ENCODE results near the gene NPTN. TPM values are rescaled to one million over a fixed set of nuclear protein-coding genes. Genes with fewer than 3 reads are reported as not detected.

Gene NPTN
- total and polyA plus RNA-seq, 9 of the 15 experiments (the other 6 are each of a cell fraction or from before 2014, with no cell fraction given), result 9.6 to 48.5 (median 21.7) TPM

DNA sequence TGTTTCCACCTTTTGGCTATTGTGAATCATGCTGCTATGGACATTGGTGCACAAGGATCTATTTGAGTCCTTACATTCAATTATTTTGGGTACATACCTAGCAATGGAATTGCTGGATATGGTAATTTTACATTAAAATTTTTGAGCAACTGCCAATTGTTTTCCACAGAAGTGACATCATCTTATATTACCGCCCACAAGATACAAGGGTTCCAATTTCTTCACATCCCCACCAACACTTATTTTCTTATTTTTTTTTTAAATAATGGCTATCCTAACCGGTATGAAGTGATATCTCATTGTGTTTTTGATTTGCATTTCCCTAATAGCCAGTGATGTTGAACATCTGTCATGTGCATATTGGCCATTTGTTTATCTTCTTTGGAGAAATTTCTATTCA lies 22.5 kb upstream of the NPTN start:
- FAIRE-seq (no peak), ATAC-seq (no peak), DNase-seq (ENCODE audit: extremely low read depth in 1 of 4, low spot score in 3 of 4) (no peak)
- CTCF ChIA-PET (ENCODE audit: low intra/inter-chr PET ratio), result no interaction called here
- POLR2A ChIA-PET, result interaction anchor here (0.8 to 1.3 kb wide), 2 partner anchors 15 to 21 kb away, joined by 3 read pairs; no protein-coding TSS in a partner anchor
- no TSS peak for BruUV-seq (replicated peaks)
- no peaks in the 10 kb centered on the region for H3K79me2 ChIP-seq (ENCODE audit: control insufficient read depth, insufficient read depth, low read length)
- no peak overlapping the region for H3K27ac ChIP-seq (ENCODE audit: extremely low read depth, low read depth, low read length)
- H3K4me2 ChIP-seq (ENCODE audit: insufficient read depth, low read length), result no peak overlapping the region
- intact Hi-C loops (cut with micrococcal nuclease) (no loop called here), in situ Hi-C loops (cut with MboI) (no loop called here)
- no peaks in the 10 kb centered on the region for H3K9me3 ChIP-seq (replicated peaks; ENCODE audit: control insufficient read depth, insufficient read depth, low read depth, low read length)
- no peak overlapping the region for H3K9ac ChIP-seq (ENCODE audit: insufficient read depth in 1 of 2, low read depth in 2 of 2, low read length in 2 of 2)
- no peaks in the 10 kb centered on the region; a peak in 2 of 5 replicates for H3K27me3 ChIP-seq (ENCODE audit: control insufficient read depth in 2 of 2, insufficient read depth in 2 of 2, low read length in 2 of 2)
- H3K4me1 ChIP-seq (replicated peaks in 1 of 2; ENCODE audit: control insufficient read depth in 2 of 2, insufficient read depth in 2 of 2, low read length in 2 of 2), result no peaks in the 10 kb centered on the region
- 10% methylated on average over 2 of the region's 2 CpGs for WGBS (ENCODE audit: insufficient coverage, low coverage, missing lambda C conversion rate)
- H3K4me3 ChIP-seq, result no peak overlapping the region
- no peaks in the 10 kb centered on the region for H3K9me1 ChIP-seq (ENCODE audit: control insufficient read depth, insufficient read depth, low read length)
- no peak overlapping the region for H2AFZ ChIP-seq (ENCODE audit: low read depth, low read length)
- no peaks in the 10 kb centered on the region for H4K20me1 ChIP-seq (replicated peaks; ENCODE audit: control insufficient read depth, insufficient read depth, low read length)
- no peaks in the 10 kb centered on the region for H3K36me3 ChIP-seq (ENCODE audit: control insufficient read depth, insufficient read depth, low read length)
- TF ChIP-seq, protein P1, sequence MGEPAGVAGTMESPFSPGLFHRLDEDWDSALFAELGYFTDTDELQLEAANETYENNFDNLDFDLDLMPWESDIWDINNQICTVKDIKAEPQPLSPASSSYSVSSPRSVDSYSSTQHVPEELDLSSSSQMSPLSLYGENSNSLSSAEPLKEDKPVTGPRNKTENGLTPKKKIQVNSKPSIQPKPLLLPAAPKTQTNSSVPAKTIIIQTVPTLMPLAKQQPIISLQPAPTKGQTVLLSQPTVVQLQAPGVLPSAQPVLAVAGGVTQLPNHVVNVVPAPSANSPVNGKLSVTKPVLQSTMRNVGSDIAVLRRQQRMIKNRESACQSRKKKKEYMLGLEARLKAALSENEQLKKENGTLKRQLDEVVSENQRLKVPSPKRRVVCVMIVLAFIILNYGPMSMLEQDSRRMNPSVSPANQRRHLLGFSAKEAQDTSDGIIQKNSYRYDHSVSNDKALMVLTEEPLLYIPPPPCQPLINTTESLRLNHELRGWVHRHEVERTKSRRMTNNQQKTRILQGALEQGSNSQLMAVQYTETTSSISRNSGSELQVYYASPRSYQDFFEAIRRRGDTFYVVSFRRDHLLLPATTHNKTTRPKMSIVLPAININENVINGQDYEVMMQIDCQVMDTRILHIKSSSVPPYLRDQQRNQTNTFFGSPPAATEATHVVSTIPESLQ (CRISPR knock-in tag; IDR thresholded peaks at IDR 0.05), result no peak
- TF ChIP-seq CREB1 (IDR thresholded peaks at IDR 0.05), result no peak
- no peak for TF ChIP-seq CREB1 (CRISPR knock-in tag; IDR thresholded peaks at IDR 0.05)
- TF ChIP-seq CBX3 (IDR thresholded peaks at IDR 0.05; ENCODE audit: borderline replicate concordance in 1 of 2, low read length in 2 of 2), result no peak
- no peak for TF ChIP-seq SAFB (IDR thresholded peaks at IDR 0.05; ENCODE audit: borderline replicate concordance, low read depth, low read length)
